Right atrium auricular region (tissue), 2 donors: ENCODE measurements around the gene SIGLEC6. TPM values are rescaled to one million over a fixed set of nuclear protein-coding genes. Genes with fewer than 3 reads are reported as not detected.

Experiments used
- DNase-seq: peaks from one replicate; pipeline ENCODE4 v3.0.0-alpha.2; 2019; ENCODE audit warnings: low spot score
- H3K27ac ChIP-seq, 2 donors: fragments of 200-600 bp; sonication (generic); 1 replicate in 1 of 2; 2 replicates in 1 of 2; pipeline ENCODE4 v1.5.1; 2016 to 2019
- H3K27me3 ChIP-seq, 2 donors: fragments of 200-600 bp; sonication (generic); one replicate each; pipeline versions ENCODE4 v1.5.1 to v1.6.0; 2017 to 2019
- H3K36me3 ChIP-seq: fragments of 200-600 bp; sonication (generic); one replicate; pipeline ENCODE4 v1.5.1; 2016
- H3K4me1 ChIP-seq, 2 donors: fragments of 200-600 bp; sonication (generic); one replicate each; pipeline versions ENCODE4 v1.5.1 to v1.6.0; 2017 to 2019
- H3K4me3 ChIP-seq, 2 donors: fragments of 200-600 bp; sonication (generic); 1 replicate in 1 of 2; 2 replicates in 1 of 2; pipeline ENCODE4 v1.5.1; 2017 to 2019; ENCODE audit warnings: mild to moderate bottlenecking in 1 of 2, moderate library complexity in 1 of 2
- H3K9me3 ChIP-seq, 2 donors: fragments of 200-600 bp; sonication (generic); one replicate each; pipeline ENCODE4 v1.5.1; 2019
- total RNA-seq, 2 donors: library from RNA; depleted of rRNA; stranded (reverse); fragments of >200 nt; gene quantifications; one replicate each; pipeline ENCODE4 v1.1.0, GENCODE V29; 2016
- TF ChIP-seq, protein P1 (sequence below), 2 donors: fragments of 200-600 bp; sonication (generic); IDR thresholded peaks; one replicate each; pipeline ENCODE4 v1.5.1; 2019; ENCODE audit warnings: antibody characterized with exemption in 2 of 2

The SIGLEC6 gene
- total RNA-seq, 2 donors from 2014 or later, result 0.16 to 0.44 TPM

DNA sequence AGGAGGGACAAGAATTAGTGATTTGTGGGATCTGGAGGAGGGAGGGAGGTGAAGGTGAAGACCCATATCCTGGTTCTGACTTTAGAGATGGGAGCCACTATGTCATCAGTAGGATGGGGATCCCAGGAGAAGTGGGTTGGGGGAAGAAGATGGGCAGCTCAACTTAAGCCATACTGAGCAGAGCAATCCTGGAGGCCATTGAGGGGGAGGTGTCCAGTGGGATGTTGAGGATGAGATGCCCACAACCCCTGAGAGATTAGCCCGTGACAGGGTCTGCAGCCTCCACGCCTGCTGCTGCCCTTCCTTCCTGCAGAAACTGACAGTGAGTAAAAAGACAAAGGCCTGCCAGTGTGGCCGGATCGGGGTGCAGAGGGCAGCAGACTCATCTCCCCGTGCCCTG, 11.2 kb upstream of the SIGLEC6 start:
- no peaks in the 10 kb centered on the region for H3K9me3 ChIP-seq
- no peak for DNase-seq
- TF ChIP-seq, protein P1, sequence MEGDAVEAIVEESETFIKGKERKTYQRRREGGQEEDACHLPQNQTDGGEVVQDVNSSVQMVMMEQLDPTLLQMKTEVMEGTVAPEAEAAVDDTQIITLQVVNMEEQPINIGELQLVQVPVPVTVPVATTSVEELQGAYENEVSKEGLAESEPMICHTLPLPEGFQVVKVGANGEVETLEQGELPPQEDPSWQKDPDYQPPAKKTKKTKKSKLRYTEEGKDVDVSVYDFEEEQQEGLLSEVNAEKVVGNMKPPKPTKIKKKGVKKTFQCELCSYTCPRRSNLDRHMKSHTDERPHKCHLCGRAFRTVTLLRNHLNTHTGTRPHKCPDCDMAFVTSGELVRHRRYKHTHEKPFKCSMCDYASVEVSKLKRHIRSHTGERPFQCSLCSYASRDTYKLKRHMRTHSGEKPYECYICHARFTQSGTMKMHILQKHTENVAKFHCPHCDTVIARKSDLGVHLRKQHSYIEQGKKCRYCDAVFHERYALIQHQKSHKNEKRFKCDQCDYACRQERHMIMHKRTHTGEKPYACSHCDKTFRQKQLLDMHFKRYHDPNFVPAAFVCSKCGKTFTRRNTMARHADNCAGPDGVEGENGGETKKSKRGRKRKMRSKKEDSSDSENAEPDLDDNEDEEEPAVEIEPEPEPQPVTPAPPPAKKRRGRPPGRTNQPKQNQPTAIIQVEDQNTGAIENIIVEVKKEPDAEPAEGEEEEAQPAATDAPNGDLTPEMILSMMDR (IDR thresholded peaks at IDR 0.05), result no peak
- H3K4me1 ChIP-seq, result no peaks in the 10 kb centered on the region
- H3K36me3 ChIP-seq, result no peaks in the 10 kb centered on the region
- no peak overlapping the region for H3K4me3 ChIP-seq
- H3K27ac ChIP-seq, result no peak overlapping the region
- no peaks in the 10 kb centered on the region for H3K27me3 ChIP-seq

DNA sequence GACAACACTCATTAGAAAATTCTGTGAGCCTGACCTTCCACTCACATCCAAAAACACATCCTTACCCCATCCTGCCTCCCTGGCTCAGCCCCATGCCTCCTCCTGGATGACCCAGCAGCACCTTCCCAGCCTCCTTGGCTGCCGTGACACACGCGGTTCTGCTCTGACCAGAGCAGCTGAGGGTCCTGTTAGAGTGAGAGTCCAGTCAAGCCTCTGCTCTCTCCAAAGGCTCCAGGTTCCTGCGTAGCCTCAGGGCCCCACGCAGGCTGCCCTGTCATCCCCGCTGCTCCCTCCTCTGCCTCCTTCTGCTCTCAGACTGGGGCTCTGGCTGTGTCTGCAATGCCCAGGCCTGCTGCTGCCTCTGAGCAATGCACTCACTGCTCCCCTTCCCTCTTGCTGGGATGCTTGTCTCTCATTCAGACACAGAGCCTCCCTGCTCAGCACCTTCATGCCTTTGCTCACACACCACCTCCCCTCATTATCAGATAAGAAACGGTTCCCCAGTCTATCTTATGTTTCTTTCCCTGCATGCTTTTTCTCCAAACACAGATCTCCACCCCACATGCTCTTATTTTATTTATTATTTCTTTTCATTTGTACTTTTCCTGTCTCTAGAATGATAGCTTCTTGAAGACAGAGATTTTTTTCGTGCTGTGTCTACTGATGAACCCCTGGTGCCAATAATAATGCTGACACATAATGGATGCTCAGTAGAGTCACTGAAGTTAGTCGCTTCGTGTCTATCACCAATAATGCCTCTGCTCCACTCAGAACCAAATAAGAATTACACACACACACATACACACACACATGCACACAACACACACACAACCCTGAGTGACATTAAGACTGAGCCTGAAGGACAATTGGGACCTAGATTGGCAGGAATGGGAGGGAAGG, 10.2 kb upstream of the SIGLEC6 start:
- no peaks in the 10 kb centered on the region for H3K27me3 ChIP-seq
- no peaks in the 10 kb centered on the region for H3K36me3 ChIP-seq
- H3K4me1 ChIP-seq, result no peaks in the 10 kb centered on the region
- H3K27ac ChIP-seq, result no peak overlapping the region
- TF ChIP-seq, protein P1 (IDR thresholded peaks at IDR 0.05), result no peak
- no peak for DNase-seq
- no peaks in the 10 kb centered on the region for H3K9me3 ChIP-seq
- H3K4me3 ChIP-seq, result no peak overlapping the region

DNA sequence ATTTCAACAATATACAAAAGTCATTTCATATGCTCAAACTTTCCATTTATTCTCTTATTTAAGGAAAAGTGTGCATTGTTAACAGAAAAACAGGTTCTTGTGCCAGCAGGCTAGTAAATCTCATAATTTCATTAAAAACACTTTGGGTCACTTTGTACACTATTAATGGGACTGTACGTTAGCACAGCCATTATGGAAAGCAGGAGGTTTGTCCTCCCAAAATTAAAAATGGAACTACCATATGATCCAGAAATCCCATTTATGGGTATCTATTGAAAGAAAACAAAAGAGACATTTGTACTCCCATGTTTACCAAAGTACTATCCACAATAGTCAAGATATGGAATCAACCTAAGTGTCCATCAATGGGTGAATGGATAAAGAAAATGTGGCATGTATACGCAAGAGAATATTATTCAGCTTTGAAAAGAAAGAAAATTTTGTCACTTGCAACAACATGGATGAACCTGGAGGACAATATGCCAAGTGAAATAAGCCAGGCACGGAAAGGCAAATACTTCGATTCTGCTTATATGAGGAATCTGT, 8.4 kb upstream of the SIGLEC6 start:
- Histone ChIP-seq H3K27ac (no peak overlapping the region), H3K4me3 (no peak overlapping the region), H3K36me3 (no peaks in the 10 kb centered on the region), H3K4me1 (no peaks in the 10 kb centered on the region), H3K27me3 (no peaks in the 10 kb centered on the region), H3K9me3 (peaks cover 0 to 11% of the 10 kb centered on the region in 2 donors)
- DNase-seq, result no peak
- TF ChIP-seq, protein P1 (IDR thresholded peaks at IDR 0.05), result no peak

DNA sequence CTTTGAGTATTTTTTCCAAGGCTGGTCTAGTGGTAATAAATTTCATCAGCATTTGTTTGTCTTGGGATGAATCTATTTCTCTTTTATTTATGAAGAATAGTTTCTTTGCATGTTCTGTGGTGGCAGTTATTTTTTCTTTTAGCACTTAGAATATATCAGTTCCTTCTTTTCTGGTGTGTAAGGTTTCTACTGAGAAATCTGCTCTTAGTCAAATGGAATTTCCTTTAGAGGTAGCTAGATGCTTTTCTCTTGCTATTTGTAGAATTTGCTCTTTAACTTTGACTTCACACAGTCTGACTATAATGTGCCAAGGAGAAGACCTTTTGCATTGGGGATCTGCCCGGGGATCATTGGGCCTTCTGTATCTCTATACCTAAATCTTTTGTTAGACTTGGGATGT, 4.1 kb upstream of the SIGLEC6 start:
- no peaks in the 10 kb centered on the region for H3K4me1 ChIP-seq
- no peak overlapping the region for H3K27ac ChIP-seq
- TF ChIP-seq, protein P1 (IDR thresholded peaks at IDR 0.05), result no peak
- H3K9me3 ChIP-seq, result peaks cover 0 to 15% of the 10 kb centered on the region in 2 donors
- H3K4me3 ChIP-seq, result no peak overlapping the region
- no peak for DNase-seq
- no peaks in the 10 kb centered on the region for H3K27me3 ChIP-seq
- no peaks in the 10 kb centered on the region for H3K36me3 ChIP-seq

DNA sequence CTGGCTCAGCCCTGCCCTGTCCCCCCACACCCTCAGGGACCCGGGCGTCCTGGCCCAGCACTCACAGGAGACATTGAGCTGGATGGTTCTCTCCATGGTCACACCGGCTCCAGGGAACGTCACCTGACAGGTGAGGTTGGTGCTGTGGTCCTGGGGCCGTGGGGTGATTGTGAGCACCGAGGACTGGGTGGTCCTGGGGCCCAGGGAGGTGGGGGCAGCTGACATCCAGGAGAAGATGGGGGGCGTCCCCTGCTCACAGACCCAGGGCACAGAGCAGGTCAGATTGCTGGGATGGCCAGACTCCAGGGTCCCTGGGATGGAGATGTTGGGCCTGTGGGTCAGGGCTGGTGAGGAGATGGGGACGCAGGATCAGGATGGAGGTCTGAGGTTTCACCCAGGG, 854 bp downstream of the SIGLEC6 start:
- H3K9me3 ChIP-seq, result peaks cover 0 to 7% of the 10 kb centered on the region in 2 donors
- TF ChIP-seq, protein P1 (IDR thresholded peaks at IDR 0.05), result no peak
- no peak for DNase-seq
- no peak overlapping the region for H3K27ac ChIP-seq
- H3K27me3 ChIP-seq, result no peaks in the 10 kb centered on the region
- no peaks in the 10 kb centered on the region for H3K4me1 ChIP-seq
- H3K4me3 ChIP-seq, result no peak overlapping the region
- no peaks in the 10 kb centered on the region for H3K36me3 ChIP-seq
